BLaER1 (cell line): ENCODE measurements around the gene GSTA3.
"Not testable (repeated sequence)": the region's sequence is repeated elsewhere in the genome, so short reads cannot be mapped to it uniquely, and the experiment has no call there.

Source experiments
- H3K27ac ChIP-seq: shearing (Covaris generic); formaldehyde crosslinking; 2 replicates; pipeline ENCODE4 v1.8.1; 2022
- H3K27me3 ChIP-seq: shearing (Covaris generic); formaldehyde crosslinking; 2 replicates; pipeline ENCODE4 v1.8.1; 2022
- H3K36me3 ChIP-seq: shearing (Covaris generic); formaldehyde crosslinking; 2 replicates; pipeline ENCODE4 v1.8.1; 2022
- H3K4me1 ChIP-seq: shearing (Covaris generic); formaldehyde crosslinking; 2 replicates; pipeline ENCODE4 v1.8.1; 2022
- H3K4me2 ChIP-seq: shearing (Covaris generic); formaldehyde crosslinking; 2 replicates; pipeline ENCODE4 v1.8.1; 2022
- H3K4me3 ChIP-seq: shearing (Covaris generic); formaldehyde crosslinking; 2 replicates; pipeline ENCODE4 v1.8.1; 2022
- H3K9ac ChIP-seq: shearing (Covaris generic); formaldehyde crosslinking; 2 replicates; pipeline ENCODE4 v1.8.1; 2022
- H3K9me3 ChIP-seq: shearing (Covaris generic); formaldehyde crosslinking; 2 replicates; pipeline ENCODE4 v1.8.1; 2022
- H4K20me1 ChIP-seq: shearing (Covaris generic); formaldehyde crosslinking; 2 replicates; pipeline ENCODE4 v1.8.1; 2022
- Cebpa-rat ChIP-seq: shearing (Covaris generic); IDR thresholded peaks from 2 replicates; pipeline ENCODE4 v1.8.1; 2022

The GSTA3 gene

DNA sequence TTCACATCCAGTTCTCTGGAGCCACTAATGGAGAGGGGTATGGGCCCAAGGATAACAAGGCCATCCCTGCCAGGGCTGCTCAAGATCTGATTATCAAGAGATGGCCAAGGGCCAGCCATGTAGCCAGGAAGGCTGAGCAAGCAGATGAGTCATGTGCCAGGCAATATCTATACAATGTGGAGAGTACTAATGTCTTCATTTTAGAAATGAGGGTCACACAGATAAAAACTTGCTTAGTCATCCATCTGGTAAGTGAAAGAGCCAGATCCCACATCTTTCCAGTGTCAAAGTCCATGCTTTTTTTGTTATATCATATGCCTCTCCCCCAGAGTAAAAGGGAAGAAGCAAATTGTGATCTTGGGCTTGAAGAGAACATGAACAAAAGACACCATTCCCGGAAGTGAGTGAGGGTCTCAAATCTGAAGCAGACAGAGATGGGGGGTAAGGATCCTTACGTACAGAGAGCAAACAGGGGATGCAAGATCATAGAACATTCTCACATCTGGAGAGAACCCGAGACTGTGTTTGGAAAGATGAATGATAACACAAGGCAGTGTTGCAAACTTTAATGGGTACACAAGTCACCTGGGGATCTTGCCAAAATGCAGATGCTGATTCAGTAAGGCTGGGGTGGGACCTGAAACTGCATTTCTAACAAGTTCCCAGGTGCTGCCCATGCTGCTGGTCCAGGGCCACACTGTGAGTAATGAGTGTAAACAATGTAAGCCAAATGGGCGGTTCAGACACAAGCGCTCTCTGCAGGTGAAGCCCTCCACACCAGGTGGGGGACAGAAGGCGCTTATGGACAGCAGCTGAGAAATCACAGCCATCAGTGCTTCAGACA lies 20.0 kb upstream of the GSTA3 start:
- Histone ChIP-seq H3K27me3 (no peaks in the 10 kb centered on the region), H3K27ac (no peak overlapping the region), H3K4me2 (no peak overlapping the region), H3K4me3 (no peak overlapping the region), H3K36me3 (no peaks in the 10 kb centered on the region), H3K9me3 (no peaks in the 10 kb centered on the region), H3K4me1 (no peaks in the 10 kb centered on the region), H3K9ac (no peak overlapping the region), H4K20me1 (no peaks in the 10 kb centered on the region)
- no peak for TF ChIP-seq Cebpa-rat

DNA sequence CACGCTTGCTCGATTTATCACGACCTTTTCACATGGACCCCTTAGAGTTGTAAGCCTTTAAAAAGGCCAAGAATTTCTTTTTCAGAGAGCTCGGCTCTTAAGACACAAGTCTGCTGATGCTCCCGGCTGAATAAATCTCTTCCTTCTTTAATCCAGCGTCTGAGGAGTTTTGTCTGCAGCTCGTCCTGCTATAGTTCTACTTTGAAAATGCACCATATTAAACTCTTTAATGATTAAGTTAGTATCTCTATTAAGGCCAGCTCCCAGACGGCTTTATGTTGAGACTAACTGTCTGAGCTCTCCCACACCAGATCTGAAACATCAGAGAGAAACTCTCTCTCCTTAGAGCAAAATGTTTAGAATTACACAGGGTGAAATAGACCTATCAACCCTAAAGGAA lies 18.0 kb upstream of the GSTA3 start:
- no peaks in the 10 kb centered on the region for H3K9me3 ChIP-seq
- H4K20me1 ChIP-seq, result no peaks in the 10 kb centered on the region
- no peak overlapping the region for H3K4me2 ChIP-seq
- no peak overlapping the region for H3K4me3 ChIP-seq
- no peaks in the 10 kb centered on the region for H3K36me3 ChIP-seq
- no peak for TF ChIP-seq Cebpa-rat
- no peak overlapping the region for H3K9ac ChIP-seq
- H3K27ac ChIP-seq, result no peak overlapping the region
- no peaks in the 10 kb centered on the region for H3K27me3 ChIP-seq
- H3K4me1 ChIP-seq, result no peaks in the 10 kb centered on the region

DNA sequence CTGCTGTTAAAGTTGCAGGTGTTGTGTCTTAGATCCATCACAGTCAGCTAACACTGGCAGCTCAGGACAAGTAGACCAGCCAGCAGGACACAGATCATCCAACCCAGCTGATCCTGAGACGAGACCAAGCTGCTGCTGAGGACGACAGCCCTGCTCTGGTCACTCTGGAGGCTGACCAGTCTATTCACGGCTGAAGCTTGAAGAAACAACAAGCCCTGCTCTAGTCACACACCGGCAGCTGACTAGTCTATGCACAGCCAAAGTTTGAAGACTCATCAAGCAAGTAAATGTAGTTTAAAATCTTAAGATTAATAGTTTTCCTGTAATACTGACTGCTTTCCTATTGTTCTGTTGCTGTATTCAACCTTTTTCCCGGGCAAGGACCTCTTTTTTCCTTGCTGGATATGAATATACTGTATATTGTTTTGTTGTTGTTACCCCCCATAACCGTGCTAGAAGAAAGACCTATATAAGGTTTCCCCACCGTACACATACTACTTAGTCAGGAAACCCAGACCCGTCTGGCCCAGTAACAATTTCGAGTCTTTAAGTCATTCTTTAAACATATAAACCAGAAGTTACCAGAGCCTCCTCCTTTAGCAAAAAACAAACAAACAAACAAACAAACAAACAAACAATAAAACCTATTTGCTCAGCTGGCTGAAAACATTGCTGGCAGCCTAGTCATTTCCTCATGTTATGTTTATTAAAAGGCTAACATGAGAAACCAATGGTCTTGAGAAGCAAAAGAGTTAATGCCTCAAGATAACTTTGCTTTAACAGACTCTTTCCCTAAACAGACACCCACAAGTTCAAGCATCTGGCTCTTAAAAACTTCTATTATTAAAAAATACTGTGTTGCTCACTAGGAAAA lies 16.7 kb upstream of the GSTA3 start:
- Histone ChIP-seq H3K27ac (no peak overlapping the region), H3K4me1 (no peaks in the 10 kb centered on the region), H3K4me2 (no peak overlapping the region), H3K9ac (no peak overlapping the region), H3K9me3 (no peaks in the 10 kb centered on the region), H3K27me3 (no peaks in the 10 kb centered on the region), H4K20me1 (no peaks in the 10 kb centered on the region), H3K36me3 (no peaks in the 10 kb centered on the region), H3K4me3 (no peak overlapping the region)
- no peak for TF ChIP-seq Cebpa-rat

DNA sequence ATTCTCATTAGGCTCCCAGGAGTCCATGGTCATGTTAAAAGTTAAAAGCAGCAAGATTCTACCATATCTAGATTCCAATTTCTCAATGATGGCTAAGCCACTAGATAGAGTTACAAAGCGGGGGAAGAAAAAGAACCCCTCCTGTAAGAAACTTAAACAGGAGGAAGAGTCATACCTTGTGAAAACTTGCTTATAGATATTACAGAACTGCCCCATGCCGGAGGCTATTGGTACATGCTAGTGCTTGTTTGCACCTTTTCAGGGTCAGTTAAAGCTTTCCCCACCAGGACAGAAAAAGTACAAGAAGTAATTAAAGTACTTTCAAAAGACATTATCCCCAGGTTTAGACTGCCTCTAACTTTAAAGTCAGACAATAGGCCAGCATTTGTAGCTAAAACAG lies 15.5 kb upstream of the GSTA3 start:
- H3K4me1 ChIP-seq, result no peaks in the 10 kb centered on the region

DNA sequence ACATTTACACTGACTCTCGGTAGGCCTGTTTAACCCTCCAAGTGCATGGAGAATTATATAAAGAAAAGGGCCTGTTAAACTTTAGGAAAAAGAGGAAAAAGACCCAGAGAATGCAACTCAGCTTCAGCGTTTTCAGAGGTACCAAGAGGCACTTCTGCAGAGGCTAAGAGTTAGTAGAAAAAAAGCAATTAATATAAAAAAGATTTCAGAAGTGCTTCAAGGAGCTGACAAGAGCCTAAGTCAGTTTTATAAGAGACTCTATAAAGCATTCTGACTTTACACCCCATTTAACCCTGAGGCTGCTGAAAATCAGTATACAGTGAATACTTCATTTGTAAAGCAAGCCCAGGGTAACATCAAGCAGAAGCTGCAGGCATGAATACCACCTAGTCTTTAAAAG lies 14.2 kb upstream of the GSTA3 start:
- not testable (repeated sequence) for H3K27ac ChIP-seq, H3K9ac ChIP-seq

More for the DNA sequence above, 15.5 kb upstream of the GSTA3 start:
- Histone ChIP-seq H3K36me3 (no peaks in the 10 kb centered on the region), H4K20me1 (no peaks in the 10 kb centered on the region), H3K27me3 (no peaks in the 10 kb centered on the region), H3K9ac (no peak overlapping the region), H3K27ac (no peak overlapping the region), H3K4me2 (no peak overlapping the region), H3K4me3 (no peak overlapping the region), H3K9me3 (no peaks in the 10 kb centered on the region)
- TF ChIP-seq Cebpa-rat, result no peak

DNA sequence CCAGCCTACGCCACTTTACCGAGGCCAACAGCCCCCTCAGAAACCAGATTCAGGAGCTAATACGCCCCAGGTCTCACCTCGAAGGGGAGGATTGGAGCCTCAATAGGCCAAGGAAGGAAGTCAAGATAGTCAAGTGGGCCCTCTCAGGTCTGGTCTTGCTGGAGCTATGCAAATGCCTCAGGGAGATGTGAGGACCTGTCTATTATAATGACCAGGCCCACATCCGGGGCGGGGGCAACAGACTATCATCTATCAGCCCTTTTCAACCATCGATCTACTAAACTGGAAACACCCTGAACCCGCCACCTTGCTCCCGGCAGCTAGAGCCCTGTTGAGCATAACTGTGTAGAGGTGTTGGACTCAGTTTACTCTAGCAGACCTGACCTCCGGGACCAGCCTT lies 12.7 kb upstream of the GSTA3 start:
- no peak overlapping the region for H3K4me3 ChIP-seq
- H4K20me1 ChIP-seq, result no peaks in the 10 kb centered on the region
- H3K27me3 ChIP-seq, result no peaks in the 10 kb centered on the region
- H3K27ac ChIP-seq, result no peak overlapping the region
- H3K9ac ChIP-seq, result no peak overlapping the region
- no peak for TF ChIP-seq Cebpa-rat
- no peaks in the 10 kb centered on the region for H3K9me3 ChIP-seq
- no peaks in the 10 kb centered on the region for H3K36me3 ChIP-seq
- no peaks in the 10 kb centered on the region for H3K4me1 ChIP-seq
- no peak overlapping the region for H3K4me2 ChIP-seq

More for the DNA sequence above, 14.2 kb upstream of the GSTA3 start:
- H3K9me3 ChIP-seq, H3K36me3 ChIP-seq, H3K4me1 ChIP-seq, H3K4me3 ChIP-seq, H3K27me3 ChIP-seq, H4K20me1 ChIP-seq, H3K4me2 ChIP-seq: not testable (repeated sequence)

DNA sequence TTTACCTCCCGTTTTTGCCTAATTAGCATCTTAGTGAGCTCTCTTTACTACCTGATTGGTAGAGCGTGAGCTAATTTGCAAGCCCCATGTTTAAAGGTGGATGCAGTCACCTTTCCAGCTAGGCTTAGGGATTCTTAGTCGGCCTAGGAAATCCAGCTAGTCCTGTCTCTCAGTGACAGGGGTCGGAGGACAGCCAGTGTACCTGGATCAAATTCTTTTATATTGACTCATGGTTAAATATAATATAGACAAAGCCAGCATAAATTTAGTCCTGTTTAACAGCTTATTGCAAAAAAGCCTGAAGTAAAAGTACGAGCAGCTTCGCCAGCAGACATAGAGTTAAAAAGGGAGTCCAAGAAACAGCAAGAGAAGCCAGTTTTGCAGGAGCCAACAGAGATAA lies 12.2 kb upstream of the GSTA3 start:
- TF ChIP-seq Cebpa-rat, result no peak
- Histone ChIP-seq H3K9ac (no peak overlapping the region), H3K4me2 (no peak overlapping the region), H3K4me3 (no peak overlapping the region), H3K36me3 (no peaks in the 10 kb centered on the region), H3K27me3 (no peaks in the 10 kb centered on the region), H3K9me3 (no peaks in the 10 kb centered on the region), H4K20me1 (no peaks in the 10 kb centered on the region), H3K4me1 (no peaks in the 10 kb centered on the region), H3K27ac (no peak overlapping the region)

DNA sequence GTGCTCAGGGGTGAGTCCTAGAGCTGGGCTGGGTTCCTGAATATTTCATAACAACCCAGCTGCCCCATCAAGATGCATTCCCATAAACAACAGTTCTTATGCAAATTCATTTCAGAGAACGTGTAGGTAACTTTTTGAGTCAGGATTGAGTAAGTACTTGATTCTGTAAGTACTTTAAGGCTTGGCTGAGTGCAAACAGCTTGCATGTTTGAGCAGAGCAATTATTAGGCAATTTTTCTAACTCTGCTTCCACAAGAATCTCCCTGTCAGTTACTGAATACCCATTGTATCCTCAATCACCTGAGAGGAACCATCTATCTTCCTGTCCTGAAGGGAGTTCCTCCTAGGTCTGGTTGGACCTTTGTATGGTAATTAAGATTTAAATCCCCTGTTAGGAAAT lies 10.0 kb upstream of the GSTA3 start:
- not testable (repeated sequence) for H3K9me3 ChIP-seq, H3K4me3 ChIP-seq, H3K27ac ChIP-seq, H3K36me3 ChIP-seq, H4K20me1 ChIP-seq, H3K4me2 ChIP-seq, H3K27me3 ChIP-seq, H3K9ac ChIP-seq, H3K4me1 ChIP-seq

DNA sequence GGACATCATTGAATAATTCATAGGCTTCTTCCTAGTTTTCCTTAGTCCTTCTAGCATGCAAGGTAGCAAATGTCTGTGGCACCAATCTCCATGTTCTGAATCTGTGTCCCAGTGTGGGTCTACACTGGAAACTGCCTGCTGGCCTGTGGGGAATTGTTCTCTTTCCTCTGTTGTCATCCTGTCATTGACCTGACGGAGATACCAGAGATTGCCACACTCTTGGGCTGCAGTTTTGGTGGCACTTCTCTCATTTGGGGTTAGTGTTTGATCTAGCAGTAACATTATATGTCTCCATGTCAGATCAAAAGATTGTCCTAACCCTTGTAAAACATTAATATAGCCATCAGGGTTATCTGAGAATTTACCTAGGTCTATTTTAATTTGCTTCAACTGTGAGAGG lies 9.3 kb upstream of the GSTA3 start:
- not testable (repeated sequence) for H3K9me3 ChIP-seq, H3K4me2 ChIP-seq, H3K4me1 ChIP-seq, H3K27me3 ChIP-seq, H3K27ac ChIP-seq, H3K36me3 ChIP-seq, H3K4me3 ChIP-seq, H3K9ac ChIP-seq, H4K20me1 ChIP-seq

DNA sequence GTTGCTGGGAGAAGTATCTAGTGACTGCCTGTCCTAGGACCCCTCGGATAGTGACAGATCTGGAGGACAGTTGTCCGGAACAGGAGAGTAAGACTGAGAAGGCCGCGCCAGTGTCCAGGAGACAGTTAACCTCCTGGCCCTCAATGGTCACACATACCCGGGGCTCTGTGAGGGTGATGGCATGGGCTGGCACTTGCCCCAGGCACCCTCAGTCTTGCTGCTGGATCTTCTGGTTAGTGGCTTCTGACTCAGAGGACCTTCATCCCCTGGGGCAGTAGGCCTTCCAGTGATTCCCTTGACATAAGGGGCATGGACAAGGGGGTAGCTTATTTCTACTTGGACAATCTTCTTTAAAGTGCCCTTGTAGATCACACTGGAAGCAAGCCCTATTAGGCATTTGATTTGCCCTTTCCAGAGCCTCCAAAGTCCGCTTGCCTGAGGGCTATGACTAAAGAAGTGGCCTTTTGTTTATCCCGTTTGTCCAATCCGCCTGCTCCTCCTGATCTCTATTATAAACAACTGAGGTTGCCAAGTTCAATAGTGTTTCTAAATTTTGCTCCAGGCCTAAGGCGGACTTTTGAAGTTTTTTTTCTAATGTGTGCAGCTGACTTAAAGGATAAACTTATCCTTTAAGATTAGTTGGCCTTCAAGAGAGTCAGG lies 8.7 kb upstream of the GSTA3 start:
- not testable (repeated sequence) for H3K4me3 ChIP-seq, H3K27ac ChIP-seq, H3K27me3 ChIP-seq, H3K4me1 ChIP-seq, H3K36me3 ChIP-seq, H3K9ac ChIP-seq, H3K4me2 ChIP-seq, H4K20me1 ChIP-seq, H3K9me3 ChIP-seq
